Chondrocyte (in vitro differentiated cells): ENCODE data around the gene ERBB4. TPM values are rescaled to one million over a fixed set of nuclear protein-coding genes. Genes with fewer than 3 reads are reported as not detected.
A peak's percentile ranks its signal among the peaks of the same experiment; 100 is the strongest.

Source experiments
- DNase-seq: peaks from one replicate; pipeline ENCODE4 v3.0.0; 2021; ENCODE audit warnings: mixed read lengths, low spot score
- H3K27ac Mint-ChIP-seq: one replicate; pipeline ENCODE4 v1.8.0; 2021; ENCODE audit warnings: mild to moderate bottlenecking, moderate library complexity, mixed read lengths; ENCODE audit not compliant: unreplicated experiment
- H3K27me3 Mint-ChIP-seq: 2 replicates; pipeline ENCODE4 v1.8.0; 2021; ENCODE audit warnings: low read depth, mixed read lengths
- H3K36me3 Mint-ChIP-seq: 2 replicates; pipeline ENCODE4 v1.8.0; 2021; ENCODE audit warnings: low read depth, mixed read lengths
- H3K4me1 Mint-ChIP-seq: 2 replicates; pipeline ENCODE4 v1.8.0; 2021; ENCODE audit warnings: low read depth, mild to moderate bottlenecking, mixed read lengths
- H3K4me3 Mint-ChIP-seq: one replicate; pipeline ENCODE4 v1.8.0; 2021; ENCODE audit warnings: mild to moderate bottlenecking, moderate library complexity, mixed read lengths; ENCODE audit not compliant: unreplicated experiment
- H3K9me3 Mint-ChIP-seq: 2 replicates; pipeline ENCODE4 v1.8.0; 2021; ENCODE audit warnings: low read depth, mixed read lengths
- total RNA-seq: library from RNA; stranded (reverse); gene quantifications from 3 replicates; pipeline ENCODE4 v1.2.1, GENCODE V29; 2021
- TF ChIP-seq, protein P1 (sequence below): fragments of 200-600 bp; sonication (generic); IDR thresholded peaks from 2 replicates; pipeline ENCODE4 v1.5.0; 2021; ENCODE audit warnings: antibody characterized with exemption, mild to moderate bottlenecking, moderate library complexity

Gene ERBB4
- total RNA-seq, 1 donor from 2014 or later, result 1.3 TPM

DNA sequence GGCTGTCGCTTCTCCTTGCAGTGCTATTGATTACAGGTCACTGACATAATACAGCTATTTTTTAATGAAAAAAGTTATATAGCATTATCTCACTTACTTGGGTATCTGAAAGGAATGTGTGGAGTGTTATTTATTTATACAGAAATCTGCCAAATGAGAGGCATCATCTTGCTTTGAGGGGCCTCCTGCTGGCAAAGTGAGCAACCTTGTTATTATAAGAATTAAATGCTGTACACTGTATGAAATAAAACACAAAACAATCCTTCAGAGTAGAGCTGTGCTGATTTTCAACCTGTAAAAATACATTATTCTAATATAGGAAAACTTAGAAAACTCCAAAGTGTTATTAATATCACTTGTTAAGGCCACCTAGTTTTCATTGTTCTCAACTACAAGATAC is 20.9 kb downstream of the ERBB4 start:
- Mint-ChIP-seq H3K4me3 (no peak overlapping the region), H3K27me3 (no peaks in the 10 kb centered on the region), H3K36me3 (no peaks in the 10 kb centered on the region), H3K4me1 (peaks cover 5% of the 10 kb centered on the region), H3K27ac (no peak overlapping the region), H3K9me3 (no peaks in the 10 kb centered on the region)
- TF ChIP-seq, protein P1, sequence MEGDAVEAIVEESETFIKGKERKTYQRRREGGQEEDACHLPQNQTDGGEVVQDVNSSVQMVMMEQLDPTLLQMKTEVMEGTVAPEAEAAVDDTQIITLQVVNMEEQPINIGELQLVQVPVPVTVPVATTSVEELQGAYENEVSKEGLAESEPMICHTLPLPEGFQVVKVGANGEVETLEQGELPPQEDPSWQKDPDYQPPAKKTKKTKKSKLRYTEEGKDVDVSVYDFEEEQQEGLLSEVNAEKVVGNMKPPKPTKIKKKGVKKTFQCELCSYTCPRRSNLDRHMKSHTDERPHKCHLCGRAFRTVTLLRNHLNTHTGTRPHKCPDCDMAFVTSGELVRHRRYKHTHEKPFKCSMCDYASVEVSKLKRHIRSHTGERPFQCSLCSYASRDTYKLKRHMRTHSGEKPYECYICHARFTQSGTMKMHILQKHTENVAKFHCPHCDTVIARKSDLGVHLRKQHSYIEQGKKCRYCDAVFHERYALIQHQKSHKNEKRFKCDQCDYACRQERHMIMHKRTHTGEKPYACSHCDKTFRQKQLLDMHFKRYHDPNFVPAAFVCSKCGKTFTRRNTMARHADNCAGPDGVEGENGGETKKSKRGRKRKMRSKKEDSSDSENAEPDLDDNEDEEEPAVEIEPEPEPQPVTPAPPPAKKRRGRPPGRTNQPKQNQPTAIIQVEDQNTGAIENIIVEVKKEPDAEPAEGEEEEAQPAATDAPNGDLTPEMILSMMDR, result peak; percentile 67
- no peak for DNase-seq

DNA sequence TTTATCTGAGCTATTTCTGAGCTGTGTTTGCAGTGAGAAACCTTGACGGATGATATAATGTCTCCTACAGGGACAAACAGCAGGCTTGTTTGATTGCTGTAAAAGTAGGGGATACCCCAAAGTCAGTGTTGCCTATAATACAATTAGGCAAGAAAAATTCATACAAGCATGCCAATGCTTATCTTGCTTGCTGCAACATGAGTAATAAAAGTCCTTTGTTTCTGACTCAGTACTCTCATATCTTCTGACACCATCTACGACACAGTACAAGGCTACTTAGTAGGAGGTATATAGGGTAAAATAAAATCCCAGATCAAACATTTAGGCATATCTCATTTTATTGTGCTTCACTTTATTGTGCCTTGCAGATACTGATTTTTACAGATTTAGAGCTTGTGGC is 33.0 kb downstream of the ERBB4 start:
- Mint-ChIP-seq H3K9me3 (peaks cover 3% of the 10 kb centered on the region), H3K4me1 (peaks cover 14% of the 10 kb centered on the region), H3K27me3 (no peaks in the 10 kb centered on the region), H3K4me3 (no peak overlapping the region), H3K36me3 (no peaks in the 10 kb centered on the region), H3K27ac (no peak overlapping the region)
- DNase-seq, result no peak
- TF ChIP-seq, protein P1, result no peak

DNA sequence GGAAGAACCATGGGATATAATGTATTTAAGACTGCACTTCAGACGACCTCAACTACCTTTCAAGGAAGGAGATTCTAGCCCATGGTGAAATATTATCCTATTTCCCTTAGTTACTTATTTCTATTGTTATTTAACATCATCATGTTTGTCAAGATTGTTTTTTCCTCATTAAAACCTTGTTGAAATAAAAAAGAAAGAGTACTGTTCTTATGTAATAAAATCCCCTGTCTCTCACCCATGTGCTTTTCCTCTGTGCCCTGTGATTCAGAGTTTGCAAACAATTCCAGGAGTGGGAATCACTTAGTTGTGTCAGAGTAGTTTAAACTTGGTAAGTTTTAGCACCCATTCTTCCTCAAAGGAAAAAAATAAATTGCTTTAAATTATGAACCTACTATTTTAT is 43.6 kb downstream of the ERBB4 start:
- H3K4me3 Mint-ChIP-seq, result no peak overlapping the region
- no peaks in the 10 kb centered on the region for H3K4me1 Mint-ChIP-seq
- H3K36me3 Mint-ChIP-seq, result no peaks in the 10 kb centered on the region
- no peak overlapping the region for H3K27ac Mint-ChIP-seq
- no peaks in the 10 kb centered on the region for H3K9me3 Mint-ChIP-seq
- TF ChIP-seq, protein P1, result no peak
- no peaks in the 10 kb centered on the region for H3K27me3 Mint-ChIP-seq
- no peak for DNase-seq

DNA sequence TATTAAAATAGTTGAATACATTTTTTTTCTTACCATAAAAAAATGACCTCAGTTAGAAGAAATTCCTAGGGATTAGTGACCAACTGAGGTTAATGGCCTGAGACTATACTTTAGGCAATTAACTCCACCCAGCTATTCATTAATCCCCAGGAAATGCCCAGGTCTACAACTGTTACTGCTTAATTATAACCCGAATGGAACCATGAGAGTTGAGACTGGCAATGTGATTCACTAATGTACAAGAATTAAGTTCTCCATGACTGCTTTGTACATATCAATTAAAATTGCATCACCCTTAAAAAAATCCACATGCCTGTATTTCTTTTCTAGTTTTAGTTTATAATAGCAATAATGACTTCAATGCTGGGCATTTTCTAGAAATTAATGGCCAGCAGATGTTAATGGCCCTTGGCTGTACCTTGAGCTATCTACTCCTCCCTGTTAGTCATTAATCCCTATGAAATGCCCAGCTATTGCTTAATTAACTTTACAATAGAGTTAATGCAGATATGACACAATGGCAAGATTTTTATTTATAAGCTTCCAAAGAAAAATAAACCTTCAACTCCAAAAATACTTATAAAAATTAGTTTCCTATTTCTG is 44.1 kb downstream of the ERBB4 start:
- TF ChIP-seq, protein P1, result no peak
- DNase-seq, result no peak
- Mint-ChIP-seq H3K4me3 (no peak overlapping the region), H3K27me3 (no peaks in the 10 kb centered on the region), H3K36me3 (no peaks in the 10 kb centered on the region), H3K9me3 (no peaks in the 10 kb centered on the region), H3K4me1 (no peaks in the 10 kb centered on the region), H3K27ac (no peak overlapping the region)

DNA sequence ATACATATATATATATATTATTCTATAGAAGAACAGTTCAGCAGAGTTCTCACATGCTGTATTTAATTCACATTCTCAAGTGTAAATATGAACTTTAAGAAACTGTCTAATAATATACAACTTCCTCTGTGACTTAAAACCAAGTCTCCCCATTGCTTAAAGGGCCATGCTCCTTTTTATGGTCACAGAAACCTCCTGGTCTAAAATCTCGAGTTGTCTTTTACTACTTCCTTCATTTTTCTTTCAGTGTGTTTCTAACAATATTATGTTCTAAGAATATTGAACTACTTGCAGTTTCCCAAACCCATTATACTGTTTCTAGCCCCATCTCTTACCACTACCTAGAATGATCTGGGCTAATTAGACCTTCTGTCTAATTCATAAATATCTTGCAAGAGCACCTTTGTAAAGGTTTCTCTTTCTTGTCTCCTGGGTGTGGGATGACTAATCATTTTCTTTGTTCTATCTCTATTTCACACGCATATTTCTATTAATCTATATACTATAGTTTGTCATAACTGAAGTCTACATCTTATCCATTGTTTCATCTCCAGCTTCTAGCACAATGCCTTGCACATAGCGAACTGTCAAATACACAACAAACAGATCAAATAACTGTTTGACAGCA is 48.8 kb downstream of the ERBB4 start:
- no peak for DNase-seq
- H3K27ac Mint-ChIP-seq, result no peak overlapping the region
- H3K27me3 Mint-ChIP-seq, result no peaks in the 10 kb centered on the region
- no peak overlapping the region for H3K4me3 Mint-ChIP-seq
- H3K9me3 Mint-ChIP-seq, result no peaks in the 10 kb centered on the region
- TF ChIP-seq, protein P1, result no peak
- no peaks in the 10 kb centered on the region for H3K36me3 Mint-ChIP-seq
- H3K4me1 Mint-ChIP-seq, result peaks cover 4% of the 10 kb centered on the region
